ENCODE measurements around the gene EXOSC10. TPM values are rescaled to one million over a fixed set of nuclear protein-coding genes. Genes with fewer than 3 reads are reported as not detected.

Gene EXOSC10
- total and polyA plus RNA-seq, 2 of the 4 experiments (the other 2 are of a cell fraction): 64.5 to 66.0 TPM

GRCh38 chr1:11107599-11107998, 7.9 kb upstream of the EXOSC10 start:
- Histone ChIP-seq H3K18ac (ENCODE audit: low read depth, low read length) (no peak overlapping the region), H4K5ac (ENCODE audit: low read depth, low read length) (no peak overlapping the region), H4K20me1 (ENCODE audit: insufficient read depth, low read length) (no peaks in the 10 kb centered on the region), H3K27ac (ENCODE audit: insufficient read depth, low read length) (no peak overlapping the region), H2BK120ac (ENCODE audit: low read depth, low read length) (no peak overlapping the region), H4K91ac (ENCODE audit: insufficient read depth, low read depth, low read length) (no peak overlapping the region), H2BK5ac (ENCODE audit: low read depth, low read length, poor library complexity, severe bottlenecking) (no peak overlapping the region), H3K36me3 (ENCODE audit: control insufficient read depth, insufficient read depth, low read length) (peaks cover 32% of the 10 kb centered on the region), H4K8ac (ENCODE audit: low read depth in 2 of 2, low read length in 2 of 2) (no peak overlapping the region), H2AFZ (replicated peaks; ENCODE audit: low read length, poor library complexity) (no peak overlapping the region), H3K4ac (ENCODE audit: low read depth, low read length) (no peak overlapping the region), H3K27me3 (ENCODE audit: control insufficient read depth, insufficient read depth, low read length) (no peaks in the 10 kb centered on the region), H2AK5ac (ENCODE audit: low read depth, low read length) (no peak overlapping the region), H3K9me1 (ENCODE audit: insufficient read depth, low read length) (no peaks in the 10 kb centered on the region), H3K14ac (replicated peaks; ENCODE audit: low read depth, low read length) (no peak overlapping the region), H3K4me3 (ENCODE audit: insufficient read depth, low read depth, low read length) (no peak overlapping the region), H3K56ac (ENCODE audit: extremely low read depth, insufficient read depth, low read length) (no peak overlapping the region), H3K79me1 (ENCODE audit: low read depth in 1 of 2, low read length in 2 of 2) (no peaks in the 10 kb centered on the region), H2AK9ac (replicated peaks; ENCODE audit: low read depth, low read length, poor library complexity) (no peak overlapping the region), H3K4me2 (ENCODE audit: low read depth, low read length) (no peak overlapping the region), H3K23ac (ENCODE audit: low read depth, low read length) (no peak overlapping the region), H3K9ac (ENCODE audit: low read depth, low read length) (no peak overlapping the region), H2BK15ac (ENCODE audit: low read depth, low read length) (no peak overlapping the region), H3K9me3 (ENCODE audit: control insufficient read depth, insufficient read depth, low read length) (no peaks in the 10 kb centered on the region), H3K4me1 (ENCODE audit: control insufficient read depth, insufficient read depth, low read length) (no peaks in the 10 kb centered on the region), H2BK20ac (ENCODE audit: low read depth, low read length) (no peak overlapping the region)
- ATAC-seq (ENCODE audit: low read depth): no peak
- intact Hi-C loops (cut with micrococcal nuclease) (no loop called here), in situ Hi-C loops (cut with MboI; ENCODE audit: low sequenced_read_pairs) (no loop called here), dilution Hi-C loops (cut with HindIII; ENCODE audit: low sequenced_read_pairs, unreplicated experiment) (no loop called here)
- no peak for DNase-seq
- TF ChIP-seq BHLHE40 (IDR thresholded peaks at IDR 0.05; ENCODE audit: low read depth, low read length) (no peak), RCOR1 (IDR thresholded peaks at IDR 0.05; ENCODE audit: insufficient replicate concordance, low read length) (no peak), CEBPB (IDR thresholded peaks at IDR 0.05; ENCODE audit: low read depth, low read length) (no peak), FOS (IDR thresholded peaks at IDR 0.05; ENCODE audit: low read depth, low read length) (no peak), NFE2L2 (IDR thresholded peaks at IDR 0.05; ENCODE audit: low read depth, low read length) (no peak), POLR2A (IDR thresholded peaks at IDR 0.05; ENCODE audit: low read depth, low read length) (no peak), SMC3 (IDR thresholded peaks at IDR 0.05; ENCODE audit: low read depth, low read length) (no peak), CHD1 (IDR thresholded peaks at IDR 0.05; ENCODE audit: low read depth, low read length) (no peak), MAFK (IDR thresholded peaks at IDR 0.05; ENCODE audit: low read depth, low read length) (no peak), MXI1 (IDR thresholded peaks at IDR 0.05; ENCODE audit: borderline replicate concordance, low read depth, low read length) (no peak), RFX5 (IDR thresholded peaks at IDR 0.05; ENCODE audit: low read depth, low read length) (no peak), RAD21 (IDR thresholded peaks at IDR 0.05; ENCODE audit: low read length) (no peak), CTCF (conservative IDR thresholded peaks at IDR 0.05; ENCODE audit: low read depth, low read length) (no peak)
- TF ChIP-seq, protein P1, sequence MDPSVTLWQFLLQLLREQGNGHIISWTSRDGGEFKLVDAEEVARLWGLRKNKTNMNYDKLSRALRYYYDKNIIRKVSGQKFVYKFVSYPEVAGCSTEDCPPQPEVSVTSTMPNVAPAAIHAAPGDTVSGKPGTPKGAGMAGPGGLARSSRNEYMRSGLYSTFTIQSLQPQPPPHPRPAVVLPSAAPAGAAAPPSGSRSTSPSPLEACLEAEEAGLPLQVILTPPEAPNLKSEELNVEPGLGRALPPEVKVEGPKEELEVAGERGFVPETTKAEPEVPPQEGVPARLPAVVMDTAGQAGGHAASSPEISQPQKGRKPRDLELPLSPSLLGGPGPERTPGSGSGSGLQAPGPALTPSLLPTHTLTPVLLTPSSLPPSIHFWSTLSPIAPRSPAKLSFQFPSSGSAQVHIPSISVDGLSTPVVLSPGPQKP (IDR thresholded peaks at IDR 0.05; ENCODE audit: borderline replicate concordance, low read depth, low read length): no peak
- BruUV-seq (replicated peaks): no TSS peak
- WGBS, 2 experiments (ENCODE audit: extremely low coverage in 2 of 2, insufficient read length in 1 of 2): no CpG with 5 or more reads among the region's 5 CpGs
- ChIA-PET CTCF (no interaction called here), POLR2A (ENCODE audit: unreplicated experiment) (no interaction called here)

Data from IMR-90 (cell line).